IPS DF 4.7 (cell line): ENCODE results near the gene PDE4B.
"Not testable (repeated sequence)": the region's sequence is repeated elsewhere in the genome, so short reads cannot be mapped to it uniquely, and the experiment has no call there.

Experiments used
- DNase-seq: peaks from one replicate; pipeline ENCODE4 v3.0.0-alpha.2; 2013; ENCODE audit warnings: low spot score; ENCODE audit errors: extremely low read depth

Gene PDE4B

DNA sequence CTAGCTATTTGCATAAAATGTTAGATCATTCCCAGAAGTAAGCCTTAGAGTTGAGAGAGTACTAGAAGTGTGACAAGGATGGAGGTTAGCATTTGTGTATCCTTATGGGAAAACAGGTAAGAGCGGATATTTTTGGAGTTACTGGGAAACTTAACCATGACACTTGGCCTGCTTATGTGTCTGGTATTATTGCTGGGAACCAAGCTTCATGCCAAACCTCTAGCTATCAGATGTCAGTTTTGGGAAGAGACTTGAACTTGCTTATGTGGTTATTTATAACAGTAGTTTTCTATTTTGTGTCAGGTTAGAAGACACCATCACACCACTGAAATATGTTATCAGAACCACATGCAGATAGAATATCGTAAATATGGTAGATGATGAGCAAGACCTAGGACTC, 511.0 kb downstream of the PDE4B start:
- no peak for DNase-seq

DNA sequence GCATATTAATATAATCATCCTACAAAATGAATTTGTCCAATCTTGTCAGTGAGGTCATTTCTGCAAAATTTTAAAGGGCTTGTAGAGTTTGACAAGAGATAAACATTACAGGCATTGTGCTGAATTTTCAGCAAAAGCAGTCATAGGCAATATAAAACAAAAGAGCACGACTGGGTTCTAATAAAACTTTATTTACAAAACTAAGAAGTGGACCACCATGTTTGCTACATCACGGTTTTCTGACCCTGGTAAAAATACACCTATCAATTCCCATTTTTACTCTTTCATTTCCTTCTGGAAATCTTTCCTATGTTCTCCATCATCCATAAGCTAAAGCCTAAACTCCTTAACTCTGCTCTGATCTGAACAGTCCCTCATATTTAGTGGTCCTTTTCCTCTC, 511.4 kb downstream of the PDE4B start:
- DNase-seq: no peak

DNA sequence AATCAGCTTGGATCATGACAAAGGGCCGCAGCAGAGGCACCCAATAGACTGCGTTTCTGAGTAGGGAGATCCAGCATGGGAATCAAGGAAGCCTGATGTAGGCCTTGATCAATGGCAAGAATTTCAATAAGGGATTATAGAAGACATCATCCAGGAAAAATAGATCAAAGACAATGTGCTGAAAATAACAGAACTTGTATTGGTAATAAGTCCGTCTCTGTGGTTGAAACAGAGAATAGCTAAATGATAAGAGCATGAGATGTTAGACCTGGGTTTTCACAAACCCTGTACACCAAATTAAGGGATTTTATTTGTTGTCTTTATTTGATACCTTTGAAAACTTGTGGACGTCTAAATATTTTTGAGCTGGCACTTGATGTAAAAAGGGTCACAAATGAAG, 513.2 kb downstream of the PDE4B start:
- DNase-seq: no peak

DNA sequence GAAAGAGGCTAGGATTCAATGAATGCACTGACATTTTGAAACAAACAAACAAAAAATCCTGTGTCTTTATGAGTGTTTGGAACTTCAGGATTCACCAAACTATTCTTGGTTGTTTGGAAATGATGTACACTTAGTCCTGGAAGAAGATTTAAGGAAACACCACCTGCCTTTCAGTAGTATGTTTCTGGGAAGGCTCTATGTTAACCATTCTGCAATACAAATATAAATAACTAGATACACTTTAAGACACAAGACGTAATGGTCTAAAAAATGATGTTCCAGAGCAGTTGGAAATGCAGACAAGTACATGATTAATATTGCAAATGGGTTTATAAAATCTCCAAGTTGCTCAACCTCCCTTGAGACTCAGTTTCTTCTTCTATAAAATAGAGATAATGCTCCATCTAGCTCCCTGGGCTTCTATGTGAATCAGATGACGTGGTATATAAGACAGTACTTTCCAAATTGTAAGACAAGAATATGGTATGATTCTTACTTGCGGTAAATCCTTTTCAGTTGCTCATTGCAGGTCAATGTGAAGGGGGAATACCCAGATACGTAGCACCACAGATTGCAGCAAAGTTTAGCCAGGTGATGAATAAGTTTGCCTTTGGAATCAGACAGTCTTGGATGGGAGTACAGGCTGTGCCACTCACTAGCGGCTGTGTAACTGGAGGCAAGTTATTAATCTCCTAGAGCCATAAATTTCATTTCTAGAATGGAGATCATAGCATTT, 516.5 kb downstream of the PDE4B start:
- no peak for DNase-seq

DNA sequence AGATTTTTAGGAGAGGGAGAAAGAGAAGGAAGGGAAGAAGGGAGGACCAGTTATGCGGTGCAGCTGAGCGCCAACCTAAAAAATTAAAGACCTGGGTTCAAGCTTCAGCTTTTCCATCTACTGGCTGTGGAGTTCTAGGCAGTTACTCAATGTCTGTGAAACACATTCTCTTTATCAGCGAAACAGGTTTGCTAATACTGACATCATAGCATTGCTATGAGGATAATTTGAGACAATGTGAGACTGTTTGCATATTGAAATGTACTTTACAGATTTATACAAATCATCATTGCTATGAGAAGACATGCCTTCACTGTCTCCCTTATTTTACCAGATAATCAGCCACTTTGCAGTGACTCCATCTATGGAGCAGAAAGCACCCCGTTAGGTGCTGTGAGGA, 518.4 kb downstream of the PDE4B start:
- DNase-seq: no peak

DNA sequence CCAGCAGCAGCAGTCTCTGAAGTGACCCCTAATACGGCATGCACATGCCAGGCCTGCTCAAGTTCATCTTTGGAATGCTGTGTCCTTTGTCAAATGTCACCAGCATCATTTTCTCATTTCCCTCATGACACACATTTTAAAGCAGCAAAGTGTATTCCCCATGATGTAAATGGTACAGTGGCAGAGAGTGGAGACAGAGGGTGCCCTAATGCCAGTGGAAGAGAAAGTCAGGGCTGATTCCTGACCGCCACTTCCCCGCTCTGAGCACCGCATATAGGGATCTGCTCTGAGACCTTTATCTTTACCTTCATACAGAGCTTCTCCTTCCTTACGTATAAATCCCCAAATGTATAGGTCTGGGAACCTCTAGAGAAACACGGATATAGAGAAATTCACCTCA, 518.9 kb downstream of the PDE4B start:
- no peak for DNase-seq

DNA sequence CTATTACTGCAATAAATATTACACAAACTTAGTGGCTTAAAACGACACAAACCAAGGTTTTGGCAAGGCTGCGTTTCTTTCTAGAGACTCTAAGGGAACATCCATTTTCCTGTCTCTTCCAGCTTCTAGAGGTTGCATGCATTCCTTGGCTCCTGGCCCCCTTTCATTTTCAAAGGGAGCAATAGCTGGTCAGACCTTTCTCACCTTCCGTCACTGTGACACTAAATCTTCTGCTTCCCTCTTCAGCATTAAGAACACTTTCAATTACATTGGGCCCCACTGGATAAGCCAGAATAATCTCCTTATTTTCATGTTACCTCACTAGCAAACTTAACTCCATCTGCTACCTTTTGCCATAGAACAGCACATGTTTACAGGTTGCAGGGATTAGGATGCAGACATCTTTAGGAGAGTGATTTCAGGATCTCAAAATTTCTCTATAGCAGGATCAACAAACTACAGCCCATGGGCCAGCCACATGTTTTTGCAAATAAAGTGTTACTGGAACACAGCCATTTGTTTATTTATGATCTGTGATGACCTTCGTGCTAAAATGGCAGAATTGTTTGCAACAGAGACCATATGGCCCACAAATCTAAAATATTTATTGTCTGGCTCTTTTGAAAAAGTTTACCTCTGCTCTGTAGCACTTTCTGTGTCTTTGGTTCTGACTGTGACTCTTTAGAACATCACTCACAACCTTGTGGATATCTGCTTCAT, 519.7 kb downstream of the PDE4B start:
- no peak for DNase-seq

DNA sequence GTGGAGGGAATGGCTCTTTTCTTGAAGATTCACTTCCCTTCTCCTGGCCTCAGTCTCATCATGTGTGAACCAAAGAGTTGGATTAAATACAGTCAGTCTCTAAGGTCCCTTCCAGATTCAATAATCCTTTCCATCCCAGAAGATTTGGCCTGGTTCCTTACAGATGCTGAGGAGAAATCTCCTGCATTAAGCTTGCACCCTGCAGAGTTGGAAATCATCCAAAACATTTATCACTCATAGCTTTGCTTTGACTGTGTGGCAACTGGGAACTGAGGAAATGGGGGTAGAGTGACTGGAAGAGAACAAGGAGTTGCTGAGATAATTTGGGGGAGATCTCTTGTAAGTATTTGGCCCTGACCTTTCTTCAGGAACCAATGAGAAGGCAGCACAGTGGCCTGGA, 520.7 kb downstream of the PDE4B start:
- DNase-seq: no peak

DNA sequence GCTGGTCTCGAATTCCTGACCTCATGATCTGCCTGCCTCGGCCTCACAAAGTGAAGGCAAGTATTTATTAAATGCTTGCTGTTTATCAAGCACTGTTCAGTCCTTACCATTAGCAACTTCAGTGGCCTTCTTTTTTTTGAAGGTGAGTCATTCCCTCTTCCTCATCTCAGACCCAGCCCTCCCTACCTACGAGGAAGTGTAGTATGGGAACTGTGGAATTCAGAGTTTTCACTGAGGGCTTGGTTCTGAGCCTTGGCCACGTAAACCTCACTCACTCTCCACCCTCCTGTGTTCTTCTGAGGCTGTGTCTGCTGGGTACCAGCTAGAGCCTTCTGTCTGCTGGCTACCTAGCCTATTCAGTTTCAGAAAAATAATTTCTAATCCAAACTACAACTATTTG, 523.0 kb downstream of the PDE4B start:
- no peak for DNase-seq

DNA sequence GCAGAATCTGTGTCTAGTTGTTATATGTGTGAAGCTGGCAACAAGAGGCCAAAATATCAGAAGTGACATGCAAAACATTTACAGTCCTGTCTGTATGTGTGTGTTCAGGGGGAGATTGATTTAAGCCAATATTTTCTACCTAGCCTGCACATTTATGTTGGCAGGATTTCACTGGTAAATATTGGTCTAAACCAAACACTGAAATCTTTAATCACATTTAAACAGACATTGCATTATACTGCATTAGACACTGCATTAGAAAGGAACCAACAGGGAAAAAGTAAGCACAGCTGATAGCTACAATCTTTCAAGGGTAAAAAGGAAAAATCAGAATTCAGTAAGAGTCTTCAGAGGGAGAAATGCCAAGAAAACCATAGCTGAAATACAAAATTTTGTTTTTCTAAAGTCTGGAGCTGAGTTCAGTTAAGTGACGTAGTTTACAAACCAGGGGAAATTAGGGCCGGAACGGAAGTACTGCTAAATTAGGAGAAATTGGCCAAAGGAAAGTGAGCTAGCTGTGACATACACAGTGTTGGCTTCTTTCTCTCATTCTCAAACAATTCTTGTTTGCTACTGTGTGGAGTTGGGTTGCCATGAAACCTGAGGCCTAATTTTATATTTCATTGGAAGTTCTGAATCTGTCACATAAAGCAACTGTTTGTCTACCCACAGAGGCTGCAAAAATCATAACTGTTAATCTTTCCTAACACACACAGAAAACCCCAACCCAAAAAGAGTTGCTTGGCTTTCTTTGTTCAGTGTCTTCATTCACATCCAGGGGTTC, 524.0 kb downstream of the PDE4B start:
- DNase-seq: no peak

DNA sequence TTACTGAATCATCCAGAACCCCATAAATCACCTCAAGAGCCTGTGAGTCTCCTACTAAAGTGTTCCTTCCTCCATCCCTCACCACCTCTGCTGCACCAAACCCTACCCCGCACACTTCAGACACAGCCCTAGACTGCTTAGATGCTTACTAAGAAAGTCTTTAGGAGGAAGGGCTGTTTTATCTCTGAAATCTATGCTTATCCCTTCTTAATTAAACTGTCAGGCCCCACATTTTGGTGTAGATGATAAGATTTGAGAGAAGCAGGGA, 524.5 kb downstream of the PDE4B start:
- DNase-seq: no peak

DNA sequence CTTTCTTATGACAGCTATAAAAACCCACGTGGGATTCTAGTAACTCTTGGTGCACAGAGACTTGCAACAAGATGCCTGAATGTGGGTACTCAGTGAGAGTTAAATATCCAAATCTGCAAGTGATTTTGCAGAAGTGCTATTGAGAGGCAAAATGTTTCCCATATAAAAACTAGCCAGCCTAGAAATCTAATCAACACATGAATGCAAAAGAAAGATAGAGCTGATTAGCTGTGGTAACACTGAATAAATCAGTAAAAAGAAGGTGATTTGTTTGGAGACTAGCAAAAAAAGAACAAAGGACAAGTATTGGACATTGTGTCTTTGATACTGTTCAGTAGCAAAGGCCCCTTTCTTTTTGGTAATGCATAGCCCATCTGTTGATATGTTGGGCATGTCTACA, 527.5 kb downstream of the PDE4B start:
- DNase-seq: no peak

DNA sequence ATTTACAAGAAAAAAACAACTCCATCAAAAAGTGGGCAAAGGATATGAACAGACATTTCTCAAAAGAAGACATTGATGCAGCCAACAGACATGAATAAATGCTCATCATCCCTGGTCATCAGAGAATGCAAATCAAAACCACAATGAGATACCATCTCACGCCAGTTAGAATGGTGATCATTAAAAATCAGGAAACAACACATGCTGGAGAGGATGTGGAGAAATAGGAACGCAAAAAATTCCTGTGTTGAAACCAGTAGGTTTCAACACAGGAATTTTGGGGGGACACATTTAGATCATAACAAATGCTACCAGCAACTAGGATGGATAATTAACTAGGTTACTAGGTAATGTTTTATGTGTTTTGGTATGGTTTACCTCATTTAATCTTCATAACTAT, 529.8 kb downstream of the PDE4B start:
- not testable (repeated sequence) for DNase-seq

DNA sequence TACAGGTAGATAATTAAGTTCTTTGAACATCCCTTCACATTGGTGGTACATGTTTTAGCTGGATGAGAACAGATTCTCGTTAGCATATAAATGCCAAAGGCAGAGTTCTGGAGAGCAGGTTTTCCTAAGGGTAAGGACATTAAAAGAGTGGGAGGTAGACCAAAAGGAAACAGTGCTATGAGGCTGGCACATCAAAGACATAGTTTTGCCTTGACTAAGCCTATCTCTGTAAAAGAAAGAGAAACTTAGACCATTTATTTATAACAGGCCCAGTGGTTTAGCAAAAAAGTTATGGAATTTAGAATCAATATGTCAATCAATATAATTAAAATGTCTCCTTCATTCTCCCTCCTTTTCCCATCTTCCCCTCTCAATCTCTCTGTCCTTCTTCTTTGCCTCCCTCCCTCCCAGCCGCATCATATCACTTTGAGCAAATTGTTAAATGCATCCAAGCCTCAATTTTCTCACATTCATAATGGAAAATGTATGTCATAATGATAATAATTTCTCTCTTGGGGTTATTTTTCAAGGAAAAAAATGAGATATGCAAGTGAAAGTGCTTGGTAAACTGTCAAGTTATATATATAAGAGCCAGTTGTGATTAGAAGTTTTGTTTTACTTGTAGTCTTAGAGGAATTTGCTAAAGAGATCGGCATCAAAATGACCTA, 531.4 kb downstream of the PDE4B start:
- no peak for DNase-seq

DNA sequence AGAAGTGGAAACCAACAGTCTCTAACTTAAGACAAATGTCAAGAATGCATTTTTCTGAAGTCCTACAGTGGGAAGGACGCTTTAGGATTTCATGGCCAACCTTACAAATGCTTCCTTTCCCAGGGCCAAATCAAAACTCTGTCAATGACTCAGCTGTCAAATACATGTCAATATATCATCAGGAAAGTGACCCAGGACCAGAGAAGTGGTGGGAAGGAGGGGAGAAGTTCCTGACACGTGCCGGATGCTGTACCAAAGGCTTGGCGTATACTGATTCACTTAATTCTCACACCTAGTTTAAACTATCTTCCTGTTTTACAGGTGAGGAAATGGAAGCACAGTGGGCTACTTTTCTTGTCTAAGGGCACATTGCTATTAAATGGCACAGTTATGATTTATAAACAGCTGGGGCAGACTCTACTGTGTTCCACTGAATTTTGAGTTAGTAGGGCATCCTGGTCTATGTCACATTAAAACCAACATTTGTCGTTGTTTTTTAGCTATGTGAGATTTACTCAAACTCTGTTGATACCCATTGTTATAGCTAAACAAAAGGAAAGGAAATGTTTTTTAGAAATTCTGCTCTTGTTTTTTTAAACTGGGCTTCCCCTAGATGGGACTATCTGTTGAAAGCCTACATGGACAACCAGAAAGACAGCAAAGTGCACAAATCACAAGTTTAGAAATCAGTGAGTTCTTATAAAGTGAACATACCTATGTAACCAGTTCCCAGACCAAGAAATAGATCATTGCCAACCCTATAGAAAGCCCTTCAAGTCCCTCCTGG, 533.1 kb downstream of the PDE4B start:
- DNase-seq: no peak

DNA sequence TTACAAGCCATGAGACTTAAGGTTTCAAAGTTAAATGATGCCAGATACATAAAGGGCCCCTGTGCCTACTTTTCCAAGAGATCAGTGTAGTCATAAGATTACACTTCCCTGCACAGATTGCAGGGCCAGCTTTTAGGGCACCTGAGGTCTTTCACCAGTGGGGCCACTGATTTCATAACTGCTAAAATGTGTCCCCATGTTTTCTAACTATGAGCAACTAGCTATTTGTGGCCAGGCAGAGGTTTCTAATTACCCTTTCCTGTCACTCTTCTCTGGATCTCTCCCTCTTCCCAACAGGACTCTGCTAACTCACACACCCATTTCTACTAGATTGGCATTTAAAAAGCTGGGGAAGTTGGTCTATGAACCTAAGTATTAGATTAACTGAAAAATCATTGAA, 534.2 kb downstream of the PDE4B start:
- no peak for DNase-seq

DNA sequence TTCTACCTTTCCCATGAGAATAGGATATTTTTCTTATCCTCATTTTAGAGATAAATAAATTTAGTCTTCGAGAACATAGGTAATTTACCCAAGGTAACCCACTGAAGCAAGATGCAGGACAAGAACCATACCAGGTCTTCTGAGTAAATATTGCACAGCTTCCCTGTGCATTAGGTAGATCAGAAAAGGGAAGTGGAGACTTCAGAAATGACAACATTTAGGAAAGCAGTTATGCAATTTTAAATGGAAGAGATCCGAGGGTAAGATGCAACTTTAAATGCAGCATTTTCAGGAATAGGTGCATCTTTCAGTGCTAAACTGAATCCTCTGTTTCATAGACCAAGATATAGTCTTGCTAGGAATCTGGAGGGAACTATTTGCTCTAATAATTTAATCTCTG, 534.9 kb downstream of the PDE4B start:
- DNase-seq: no peak

DNA sequence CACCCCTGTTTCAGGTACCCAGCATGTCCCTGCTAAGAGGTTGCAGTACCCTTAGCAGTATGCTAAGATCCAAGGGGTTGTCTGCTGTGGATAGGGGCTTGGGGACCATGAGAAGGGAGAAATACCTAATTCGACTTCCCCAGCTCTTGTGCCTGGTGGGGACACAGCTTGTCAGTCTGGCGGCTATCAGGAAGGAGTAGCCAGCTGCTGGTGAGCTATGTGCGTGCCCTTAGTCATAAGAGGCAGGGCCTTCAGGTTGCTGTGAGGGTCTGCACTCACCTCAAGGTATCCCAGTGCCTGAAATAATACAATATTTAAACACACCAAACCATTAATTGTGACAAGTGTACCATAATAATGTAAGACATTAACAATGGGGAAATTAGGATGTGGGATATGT, 536.2 kb downstream of the PDE4B start:
- no peak for DNase-seq

DNA sequence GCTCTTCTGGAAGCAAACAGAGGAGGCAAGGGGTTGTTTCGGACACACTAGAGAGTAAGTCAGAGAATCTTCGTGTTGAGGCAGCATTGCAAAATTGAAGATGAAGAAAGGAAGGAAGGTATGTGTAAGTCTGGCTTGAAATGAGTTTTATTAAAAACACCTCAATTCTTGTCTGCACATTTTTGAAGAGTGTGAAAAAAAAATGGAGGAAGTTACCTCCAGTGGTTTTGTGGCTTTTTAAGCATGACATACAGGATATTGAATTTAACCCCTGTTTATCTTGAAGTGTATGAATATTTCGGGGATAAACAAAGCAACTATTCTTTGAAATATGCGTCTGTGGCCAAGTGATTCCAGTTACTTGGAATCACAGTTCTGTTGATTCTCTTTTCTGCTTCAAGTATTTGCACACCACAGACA, 538.0 kb downstream of the PDE4B start:
- no peak for DNase-seq

DNA sequence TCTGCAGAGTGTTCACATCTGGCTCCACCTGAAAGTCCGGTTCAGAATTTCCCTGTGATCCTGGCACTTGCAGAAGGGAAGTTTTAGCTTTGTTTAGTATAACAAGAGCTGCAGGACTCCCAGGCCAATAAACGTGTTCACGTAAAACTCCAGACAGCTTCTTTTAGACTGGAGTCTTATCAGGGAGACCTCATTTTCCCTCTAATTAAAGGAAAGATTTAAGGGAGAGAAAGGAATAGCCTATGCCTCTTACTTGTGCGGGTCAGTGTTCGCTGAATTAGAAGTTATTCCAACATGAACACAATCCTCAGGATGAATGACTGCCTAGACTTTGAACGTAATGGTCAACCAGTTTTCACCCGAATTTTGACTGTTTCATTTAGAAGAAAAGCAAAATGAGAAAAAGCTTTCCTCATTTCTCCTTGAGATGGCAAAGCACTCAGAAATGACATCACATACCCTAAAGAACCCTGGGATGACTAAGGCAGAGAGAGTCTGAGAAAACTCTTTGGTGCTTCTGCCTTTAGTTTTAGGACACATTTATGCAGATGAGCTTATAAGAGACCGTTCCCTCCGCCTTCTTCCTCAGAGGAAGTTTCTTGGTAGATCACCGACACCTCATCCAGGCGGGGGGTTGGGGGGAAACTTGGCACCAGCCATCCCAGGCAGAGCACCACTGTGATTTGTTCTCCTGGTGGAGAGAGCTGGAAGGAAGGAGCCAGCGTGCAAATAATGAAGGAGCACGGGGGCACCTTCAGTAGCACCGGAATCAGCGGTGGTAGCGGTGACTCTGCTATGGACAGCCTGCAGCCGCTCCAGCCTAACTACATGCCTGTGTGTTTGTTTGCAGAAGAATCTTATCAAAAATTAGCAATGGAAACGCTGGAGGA, 539.2 kb downstream of the PDE4B start:
- DNase-seq: no peak
